Transverse colon (tissue), 4 donors: Measurements from ENCODE around the gene VIPAS39. TPM values are rescaled to one million over a fixed set of nuclear protein-coding genes. Genes with fewer than 3 reads are reported as not detected.

Experiments used
- DNase-seq: peaks from one replicate; pipeline ENCODE4 v3.0.0-alpha.2; 2019
- H3K27ac ChIP-seq, 4 donors: fragments of 200-600 bp; sonication (generic); 2 replicates each; pipeline ENCODE4 v1.5.1; 2016 to 2018; ENCODE audit warnings: inconsistent platforms in 4 of 4
- H3K27me3 ChIP-seq: fragments of 200-600 bp; sonication (generic); 2 replicates; pipeline ENCODE4 v1.5.1; 2017; ENCODE audit warnings: inconsistent platforms
- H3K36me3 ChIP-seq, 4 donors: fragments of 200-600 bp; sonication (generic); 2 replicates each; pipeline ENCODE4 v1.5.1; 2017 to 2019; ENCODE audit warnings: inconsistent platforms in 4 of 4
- H3K4me1 ChIP-seq, 4 donors: fragments of 200-600 bp; sonication (generic); 2 replicates each; pipeline ENCODE4 v1.5.1; 2017 to 2020; ENCODE audit warnings: inconsistent platforms in 4 of 4
- H3K4me3 ChIP-seq, 4 donors: fragments of 200-600 bp; sonication (generic); 1 replicate in 1 of 4; 2 replicates in 3 of 4; pipeline versions ENCODE4 v1.5.1 to v1.6.1; 2017 to 2019; ENCODE audit warnings: inconsistent platforms in 4 of 4
- H3K9me3 ChIP-seq, 2 donors: fragments of 200-600 bp; sonication (generic); 2 replicates each; pipeline ENCODE4 v1.5.1; 2017 to 2019; ENCODE audit warnings: inconsistent platforms in 2 of 2
- CTCF ChIP-seq, 5 experiments: fragments of 200-600 bp in 3 of 5; fragments of 450-650 bp in 2 of 5; sonication (generic) in 3 of 5; IDR thresholded peaks; 1 replicate in 2 of 5; 2 replicates in 3 of 5; pipeline ENCODE4 v1.5.1; 2016 to 2017; ENCODE audit warnings: antibody characterized with exemption in 5 of 5, inconsistent platforms in 3 of 5, mild to moderate bottlenecking in 2 of 5, moderate library complexity in 1 of 5
- EP300 ChIP-seq: sonication (generic); formaldehyde crosslinking; IDR thresholded peaks from one replicate; pipeline ENCODE4 v1.6.1; 2017; ENCODE audit warnings: antibody characterized with exemption, low read depth
- POLR2A ChIP-seq: fragments of 450-650 bp; IDR thresholded peaks from one replicate; pipeline ENCODE4 v1.6.1; 2016; ENCODE audit warnings: antibody characterized with exemption, mild to moderate bottlenecking, moderate library complexity
- POLR2AphosphoS5 ChIP-seq, 3 donors: sonication (generic); formaldehyde crosslinking; IDR thresholded peaks; one replicate each; pipeline ENCODE4 v1.6.1; 2016; ENCODE audit warnings: antibody characterized with exemption in 3 of 3
- WGBS, 2 donors: methylation state at CpG; one replicate each; pipeline ENCODE4 v1.1.5; 2018; ENCODE audit warnings: low coverage in 1 of 2; 5-methylcytosine and 5-hydroxymethylcytosine counted together
- in situ Hi-C, 4 donors: fragments of 200-750 bp; cut with MboI; loops; one replicate each; pipeline versions ENCODE4 v1.15.0 to v1.15.1; 2017; ENCODE audit warnings: low sequenced_read_pairs in 3 of 4, low pct_ligation_motif_present in 1 of 4, low pct_unique_long_range_greater_than_20kb in 1 of 4
- intact Hi-C: fragments of 100-400 bp; cut with DNase I; formaldehyde crosslinking; loops from one replicate; pipeline ENCODE4 v1.15.1; 2023; ENCODE audit warnings: low total_unique reads
- total RNA-seq, 4 donors: library from RNA; depleted of rRNA; stranded (reverse); fragments of >200 nt; gene quantifications; one replicate each; pipeline ENCODE4 v1.1.0, GENCODE V29; 2016

VIPAS39 gene
- total RNA-seq, 4 donors from 2014 or later = 8.0 to 21.6 (median 18.0) TPM

DNA sequence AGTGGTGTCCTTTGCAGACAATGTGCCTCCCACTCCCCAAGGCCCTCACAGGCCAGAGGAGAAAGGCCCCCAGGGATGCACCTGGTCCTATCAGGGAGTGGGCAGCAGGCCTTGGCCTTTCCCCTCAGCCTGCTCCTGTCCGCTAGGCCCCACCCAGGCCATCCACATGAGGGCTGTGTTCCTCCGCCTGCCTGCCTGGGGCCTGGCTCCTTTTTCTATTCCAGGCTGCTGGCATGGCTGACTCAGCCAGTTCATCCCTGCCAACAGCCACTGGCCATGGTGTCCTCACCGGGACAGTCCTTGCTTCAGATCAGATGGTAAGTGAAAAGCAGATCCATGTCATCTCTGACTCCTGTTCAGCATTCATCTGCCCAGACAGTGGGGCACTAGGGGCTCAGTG, 27.9 kb upstream of the VIPAS39 start:
- no peak overlapping the region for H3K4me3 ChIP-seq
- TF ChIP-seq POLR2AphosphoS5 (IDR thresholded peaks at IDR 0.05) (no peak), POLR2A (no peak), CTCF (IDR thresholded peaks at IDR 0.05) (no peak), EP300 (no peak)
- no peaks in the 10 kb centered on the region for H3K27me3 ChIP-seq
- H3K36me3 ChIP-seq = no peaks in the 10 kb centered on the region
- intact Hi-C loops = no loop called here
- in situ Hi-C loops = no loop called here
- no peak overlapping the region for H3K27ac ChIP-seq
- no peaks in the 10 kb centered on the region for H3K9me3 ChIP-seq
- no peak for DNase-seq
- 86% methylated on average over 3 of the region's 3 CpGs; no CpG with 5 or more reads in 1 of the 2 donors for WGBS, 2 donors
- H3K4me1 ChIP-seq = no peaks in the 10 kb centered on the region

DNA sequence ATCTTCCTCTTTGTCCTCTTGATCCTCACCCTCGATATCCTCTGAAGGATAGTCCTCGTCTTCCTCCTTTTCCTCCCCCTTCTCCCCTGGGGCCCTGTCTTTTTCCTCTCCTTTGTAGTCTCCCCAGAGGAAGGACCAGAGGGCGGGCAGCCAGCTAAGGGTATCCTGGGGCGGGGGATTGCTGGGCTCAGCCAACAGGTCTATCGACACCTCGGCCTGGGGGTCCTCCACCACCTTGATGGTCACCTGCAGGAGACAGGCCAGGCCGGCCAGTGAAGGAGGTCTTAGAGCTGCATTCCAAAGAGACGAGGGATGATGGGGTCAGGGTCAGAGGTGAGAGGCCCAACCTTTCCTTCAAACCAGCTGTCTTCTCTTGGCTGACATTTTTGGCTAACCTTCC, 25.0 kb upstream of the VIPAS39 start:
- no peak overlapping the region for H3K4me3 ChIP-seq
- no peaks in the 10 kb centered on the region for H3K4me1 ChIP-seq
- TF ChIP-seq EP300 (no peak), POLR2A (no peak), CTCF (IDR thresholded peaks at IDR 0.05) (no peak), POLR2AphosphoS5 (IDR thresholded peaks at IDR 0.05) (no peak)
- H3K27ac ChIP-seq = no peak overlapping the region
- no peaks in the 10 kb centered on the region for H3K36me3 ChIP-seq
- 67 to 84% methylated on average over 1 to 8 of the region's 8 CpGs for WGBS, 2 donors
- no peak for DNase-seq
- in situ Hi-C loops = no loop called here
- intact Hi-C loops = no loop called here
- H3K9me3 ChIP-seq = no peaks in the 10 kb centered on the region
- no peaks in the 10 kb centered on the region for H3K27me3 ChIP-seq

DNA sequence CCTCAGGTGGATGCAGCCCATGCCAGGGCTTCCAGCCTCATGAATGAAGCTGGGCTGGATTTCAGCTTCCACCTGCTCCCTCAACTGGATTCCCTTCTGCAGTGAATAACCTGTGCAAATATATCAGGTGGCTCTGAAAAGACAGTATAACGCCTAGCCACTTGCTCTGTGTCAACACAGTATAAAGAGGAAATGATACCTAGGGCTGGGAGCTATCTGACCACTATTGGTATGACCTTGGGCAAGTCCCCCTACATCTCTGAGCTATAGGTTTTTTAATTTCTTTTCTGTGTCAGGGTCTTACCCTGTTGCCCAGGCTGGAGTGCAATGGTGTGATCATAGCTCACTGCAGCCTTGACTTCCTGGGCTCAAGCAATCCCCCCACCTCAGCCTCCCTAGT, 21.4 kb upstream of the VIPAS39 start:
- 20 to 50% methylated on average over 1 of the region's 1 CpG for WGBS, 2 donors
- H3K9me3 ChIP-seq = no peaks in the 10 kb centered on the region
- in situ Hi-C loops = no loop called here

GRCh38 chr14:77478029-77478428, 20.6 kb upstream of the VIPAS39 start:
- in situ Hi-C loops (no loop called here), intact Hi-C loops (no loop called here)
- H3K4me1 ChIP-seq = no peaks in the 10 kb centered on the region
- H3K9me3 ChIP-seq = no peaks in the 10 kb centered on the region
- no peaks in the 10 kb centered on the region for H3K27me3 ChIP-seq
- H3K27ac ChIP-seq = no peak overlapping the region
- DNase-seq = no peak
- H3K4me3 ChIP-seq = no peak overlapping the region
- TF ChIP-seq CTCF (IDR thresholded peaks at IDR 0.05) = no peak
- TF ChIP-seq POLR2AphosphoS5 (IDR thresholded peaks at IDR 0.05) = no peak
- TF ChIP-seq EP300 = no peak
- no peak for TF ChIP-seq POLR2A
- WGBS, 2 donors = 93% methylated on average over 4 of the region's 5 CpGs; no CpG with 5 or more reads in 1 of the 2 donors
- no peaks in the 10 kb centered on the region for H3K36me3 ChIP-seq

More for the DNA sequence above, 21.4 kb upstream of the VIPAS39 start:
- Histone ChIP-seq H3K36me3 (no peaks in the 10 kb centered on the region), H3K4me1 (no peaks in the 10 kb centered on the region), H3K27me3 (no peaks in the 10 kb centered on the region), H3K4me3 (no peak overlapping the region), H3K27ac (no peak overlapping the region)
- TF ChIP-seq EP300 (no peak), POLR2AphosphoS5 (IDR thresholded peaks at IDR 0.05) (no peak), CTCF (IDR thresholded peaks at IDR 0.05) (no peak), POLR2A (no peak)
- DNase-seq = no peak
- intact Hi-C loops = no loop called here
